Stimulated activated CD4-positive, alpha-beta T cell treated with anti-CD3 and anti-CD28 coated beads, Interleukin-2, amount 100 ng/mL, for 4 hours (primary cell): ENCODE measurements around the gene QRFP.
"Not testable (repeated sequence)": the region's sequence is repeated elsewhere in the genome, so short reads cannot be mapped to it uniquely, and the experiment has no call there.

ENCODE experiments used
- DNase-seq: peaks from one replicate; pipeline ENCODE4 v3.0.0-alpha.2; 2020; ENCODE audit warnings: low read depth

QRFP gene

DNA sequence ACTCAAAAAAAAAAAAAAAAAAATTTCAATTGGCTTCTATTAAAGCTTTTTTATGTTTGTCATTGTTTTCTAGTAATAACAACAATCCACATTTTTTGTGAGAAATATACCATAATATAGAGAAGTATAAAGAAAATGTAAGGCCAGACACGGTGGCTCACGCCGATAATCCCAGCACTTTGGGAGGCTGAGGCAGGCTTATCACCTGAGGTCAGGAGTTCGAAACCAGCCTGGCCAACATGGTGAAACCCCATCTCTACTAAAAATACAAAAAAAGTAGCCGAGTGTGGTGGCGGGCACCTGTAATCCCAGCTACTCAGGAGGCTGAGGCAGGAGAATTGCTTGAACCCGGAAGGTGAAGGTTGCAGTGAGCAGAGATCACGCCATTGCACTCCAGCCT, 48.1 kb downstream of the QRFP start:
- not testable (repeated sequence) for DNase-seq

DNA sequence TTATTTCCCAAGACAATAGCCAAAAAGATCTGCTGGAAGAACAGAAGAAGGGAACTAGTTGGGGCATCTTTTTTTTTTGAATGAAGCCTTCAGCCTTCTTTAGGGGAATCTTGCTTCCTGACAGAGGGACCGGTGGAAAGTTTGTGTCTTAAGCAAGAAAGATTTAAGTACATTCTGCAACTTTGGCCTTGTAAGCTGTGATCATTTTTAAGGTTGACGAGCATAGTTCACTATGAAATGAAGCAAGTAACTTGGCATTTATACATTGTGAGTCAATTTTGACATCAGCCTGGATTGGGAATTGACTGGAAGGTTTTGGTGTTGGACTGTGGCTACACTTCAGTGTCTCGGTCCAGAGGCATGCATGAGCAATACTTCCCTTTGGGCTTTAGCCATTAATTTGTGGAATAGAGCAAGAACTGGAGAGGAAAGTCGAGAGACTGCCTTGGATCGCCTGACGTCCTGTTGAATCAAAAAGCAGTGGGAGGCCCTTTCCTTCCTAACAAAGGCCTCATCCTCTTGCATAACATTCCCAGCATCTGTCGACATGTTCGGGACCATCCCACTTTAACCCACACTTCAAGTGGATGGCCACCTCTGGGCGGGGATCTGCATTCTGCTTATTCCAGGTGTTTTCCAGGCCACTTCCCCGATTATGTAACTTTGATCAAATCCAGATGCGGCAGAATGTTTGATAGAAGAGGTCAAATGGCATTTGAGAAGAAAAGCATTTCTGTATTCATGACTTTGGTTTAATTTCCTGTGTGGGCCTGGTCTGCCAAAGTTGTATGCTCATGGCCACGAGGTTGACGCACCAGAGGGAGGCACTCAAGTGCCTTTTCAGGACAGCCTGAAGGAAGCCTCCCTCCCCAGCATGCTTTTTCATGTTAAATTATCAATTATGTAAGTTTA, 49.0 kb downstream of the QRFP start:
- DNase-seq = no peak

DNA sequence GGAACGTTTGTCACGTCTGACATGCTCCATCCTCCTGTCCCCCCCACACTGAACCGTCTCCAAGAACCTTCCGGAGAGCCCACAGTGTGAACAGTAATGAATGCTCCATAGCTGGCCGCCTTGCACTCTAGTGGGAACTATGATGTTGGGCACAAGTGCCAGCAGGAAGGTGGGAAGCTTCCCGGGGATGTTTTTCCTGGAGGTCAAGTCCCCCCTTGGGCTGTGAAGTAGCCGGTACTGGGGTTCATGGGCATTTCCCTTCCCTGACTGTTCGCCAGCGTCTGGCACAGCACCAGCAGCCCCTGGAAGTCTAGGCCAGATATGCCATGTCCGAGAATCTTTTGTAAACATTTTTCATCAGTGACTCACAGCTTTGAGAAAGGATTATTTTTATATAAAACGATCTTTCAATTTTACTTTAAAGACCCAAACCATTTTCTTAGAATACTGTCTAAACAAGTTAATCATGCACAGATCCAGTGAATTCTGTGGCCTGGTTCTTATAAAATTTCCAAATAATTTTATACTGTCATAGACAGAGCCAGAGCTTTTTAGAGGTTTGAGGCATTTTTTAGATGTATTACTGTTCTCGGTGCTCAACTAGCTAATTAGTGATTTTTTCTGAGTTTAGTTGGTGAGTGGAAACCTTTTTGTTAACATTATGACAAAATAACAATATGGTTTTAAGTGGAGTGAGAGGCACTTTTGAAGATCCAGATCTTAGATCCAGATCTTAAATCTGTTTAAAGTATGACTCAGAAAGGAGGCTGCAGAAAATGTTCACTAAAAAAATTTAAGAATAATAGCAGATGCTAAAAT, 49.9 kb downstream of the QRFP start:
- no peak for DNase-seq

DNA sequence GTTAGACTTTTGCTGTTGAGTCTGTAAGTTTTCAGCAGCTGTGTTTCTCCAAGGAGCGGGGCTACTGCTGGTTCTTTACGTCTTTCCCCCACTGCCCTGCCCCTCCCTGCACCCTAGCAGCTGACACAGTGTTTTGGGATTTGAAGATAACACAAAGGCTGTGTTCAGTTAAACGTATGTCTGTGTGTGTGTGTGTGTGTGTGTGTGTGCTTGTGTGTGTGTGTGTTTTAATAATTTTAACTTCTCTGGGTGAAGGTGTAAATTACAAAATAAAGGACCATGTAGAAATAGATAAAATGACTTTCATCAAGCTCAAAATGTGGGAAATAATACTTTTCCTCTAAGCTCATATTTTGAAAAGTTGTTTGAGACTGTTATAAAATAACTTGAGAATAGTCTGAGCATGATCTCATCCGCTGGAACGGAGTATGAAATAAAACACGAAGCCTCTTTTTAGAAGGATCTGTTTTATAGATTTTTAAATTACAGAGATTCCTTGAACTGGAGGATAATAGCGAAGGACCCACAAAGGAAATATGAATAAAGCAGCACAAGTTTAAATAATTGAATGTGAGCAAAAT, 50.6 kb downstream of the QRFP start:
- no peak for DNase-seq

DNA sequence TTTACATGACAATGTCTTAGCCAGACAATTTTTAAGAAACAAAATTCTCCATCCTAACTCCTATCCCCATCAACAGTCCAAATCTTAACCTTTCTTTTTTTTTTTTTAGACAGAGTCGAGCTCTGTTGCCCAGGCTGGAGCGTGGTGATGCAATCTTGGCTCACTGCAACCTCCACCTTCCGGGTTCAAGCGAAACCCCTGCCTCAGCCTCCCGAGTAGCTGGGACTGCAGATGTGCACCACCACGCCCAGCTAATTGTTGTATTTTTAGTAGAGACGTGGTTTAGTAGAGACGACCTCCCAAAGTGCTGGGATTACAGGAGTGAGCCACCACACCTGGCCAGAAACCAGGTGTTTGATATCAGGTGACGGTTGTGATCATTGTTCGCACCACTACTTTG, 51.4 kb downstream of the QRFP start:
- no peak for DNase-seq

DNA sequence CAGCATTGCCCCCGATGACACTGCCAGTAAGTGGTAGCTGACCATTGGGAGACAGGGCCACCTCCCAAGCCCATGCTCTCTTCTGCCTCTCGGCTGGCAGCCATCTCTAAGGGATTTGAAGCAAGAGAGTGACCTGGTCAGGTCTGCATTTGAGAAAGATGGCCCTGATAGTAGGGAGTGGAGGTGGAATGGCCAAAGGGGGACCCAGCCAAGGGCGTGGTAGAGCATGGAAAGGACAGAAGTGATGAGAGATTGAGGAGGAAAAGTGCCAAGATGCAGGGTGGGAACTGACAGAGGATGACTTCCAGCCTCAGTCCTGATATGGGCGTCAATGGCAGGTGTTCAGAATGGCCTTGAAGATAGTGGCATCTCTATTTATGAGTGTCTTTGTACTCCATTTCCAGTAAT, 52.6 kb downstream of the QRFP start:
- DNase-seq = no peak

DNA sequence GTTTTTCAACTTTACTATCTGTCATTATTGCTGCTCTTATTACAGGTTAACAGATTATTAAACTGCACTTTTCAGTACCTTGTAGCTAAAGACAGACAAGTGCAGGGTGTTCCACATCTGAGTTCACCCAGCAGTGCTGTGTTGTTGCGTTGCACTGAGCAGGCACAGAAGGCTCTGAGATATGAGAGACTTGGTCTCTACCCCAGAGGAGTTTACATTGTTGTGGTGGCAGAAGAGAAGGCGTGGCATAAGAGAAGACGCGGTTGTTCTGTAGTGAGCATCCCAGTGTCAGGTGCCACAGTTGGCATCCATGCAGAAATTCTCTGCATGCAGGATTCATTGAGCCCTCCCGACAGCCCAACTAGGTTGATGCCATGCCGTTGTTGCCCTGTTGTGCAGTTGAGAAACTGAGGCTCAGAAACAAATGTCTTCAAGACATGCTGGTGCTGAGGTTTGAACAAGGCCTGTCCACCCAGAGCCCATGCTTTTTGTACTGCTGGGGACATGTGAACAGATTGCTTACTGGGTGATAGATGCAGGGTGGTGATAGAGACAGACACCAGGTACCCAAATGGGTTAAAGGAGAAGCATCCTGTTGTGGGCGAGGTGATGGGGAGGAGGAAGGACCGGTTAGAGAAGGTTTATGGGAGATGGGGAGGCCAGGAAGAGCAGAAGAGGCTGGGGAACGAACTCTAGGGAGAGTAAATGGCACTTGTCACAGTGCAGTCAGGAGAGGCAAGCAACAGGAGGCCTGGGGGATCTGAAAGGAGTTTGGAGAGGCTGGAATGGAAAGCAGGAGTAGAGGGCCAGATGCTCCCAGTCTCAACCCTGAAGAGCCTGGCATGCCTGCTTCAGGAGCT, 53.3 kb downstream of the QRFP start:
- no peak for DNase-seq
